ENCODE results near the gene SLC46A1.

Gene SLC46A1

GRCh38 chr17:28407130-28407973, 1.3 kb upstream of the SLC46A1 start:
- peaks cover 16% of the 10 kb centered on the region for H3K27me3 Mint-ChIP-seq (ENCODE audit: low read depth)
- no peak overlapping the region for H3K27ac Mint-ChIP-seq
- H3K4me3 Mint-ChIP-seq = peak overlapping the region; percentile 70 to 83 (median 80)

DNA sequence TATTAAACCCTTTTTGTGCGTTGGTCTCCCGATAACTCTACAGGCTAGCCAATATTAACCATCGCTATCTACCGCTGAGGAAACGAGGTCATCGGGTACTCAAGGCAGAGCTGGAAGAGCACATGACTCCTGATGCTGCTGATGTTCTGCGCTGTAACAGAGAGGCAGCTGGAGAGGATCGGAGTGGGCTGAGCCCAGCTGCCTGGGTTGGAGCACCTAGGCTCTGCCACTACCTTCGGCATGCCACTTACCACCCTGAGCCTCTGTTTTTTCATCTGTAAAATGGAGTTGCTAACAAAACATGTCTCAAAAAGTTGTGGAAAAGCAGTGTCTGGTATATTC, 432 bp upstream of the SLC46A1 start:
- peaks cover 5% of the 10 kb centered on the region for H3K4me1 Mint-ChIP-seq
- peaks cover 11% of the 10 kb centered on the region for H3K36me3 Mint-ChIP-seq (ENCODE audit: low read depth)
- H3K27ac Mint-ChIP-seq = peak overlapping the region in 1 of 3 experiments; percentile 54
- no peak for TF ChIP-seq CTCF (IDR thresholded peaks at IDR 0.05; ENCODE audit: unreplicated experiment in 3 of 3)
- H3K9me3 Mint-ChIP-seq = no peaks in the 10 kb centered on the region
- peaks cover 8% of the 10 kb centered on the region for H3K27me3 Mint-ChIP-seq (ENCODE audit: low read depth)
- peak overlapping the region; percentile 83 to 87 (median 85) for H3K4me3 Mint-ChIP-seq

More at GRCh38 chr17:28407130-28407973, 1.3 kb upstream of the SLC46A1 start:
- peaks cover 5% of the 10 kb centered on the region for H3K4me1 Mint-ChIP-seq
- H3K36me3 Mint-ChIP-seq (ENCODE audit: low read depth) = peaks cover 7% of the 10 kb centered on the region
- TF ChIP-seq CTCF (IDR thresholded peaks at IDR 0.05; ENCODE audit: unreplicated experiment in 3 of 3) = peak in 1 of 3 experiments; percentile 13
- no peaks in the 10 kb centered on the region for H3K9me3 Mint-ChIP-seq

GRCh38 chr17:28404812-28405570, 1.0 kb downstream of the SLC46A1 start:
- H3K36me3 Mint-ChIP-seq (ENCODE audit: low read depth) = peaks cover 11% of the 10 kb centered on the region
- peak overlapping the region; percentile 83 to 92 (median 90) for H3K4me3 Mint-ChIP-seq
- no peaks in the 10 kb centered on the region for H3K9me3 Mint-ChIP-seq
- peaks cover 5% of the 10 kb centered on the region for H3K4me1 Mint-ChIP-seq
- no peak for TF ChIP-seq CTCF (IDR thresholded peaks at IDR 0.05; ENCODE audit: unreplicated experiment in 3 of 3)
- H3K27ac Mint-ChIP-seq = peak overlapping the region in 2 of 3 experiments; percentile 48 to 67
- peaks cover under 1% of the 10 kb centered on the region for H3K27me3 Mint-ChIP-seq (ENCODE audit: low read depth)

DNA sequence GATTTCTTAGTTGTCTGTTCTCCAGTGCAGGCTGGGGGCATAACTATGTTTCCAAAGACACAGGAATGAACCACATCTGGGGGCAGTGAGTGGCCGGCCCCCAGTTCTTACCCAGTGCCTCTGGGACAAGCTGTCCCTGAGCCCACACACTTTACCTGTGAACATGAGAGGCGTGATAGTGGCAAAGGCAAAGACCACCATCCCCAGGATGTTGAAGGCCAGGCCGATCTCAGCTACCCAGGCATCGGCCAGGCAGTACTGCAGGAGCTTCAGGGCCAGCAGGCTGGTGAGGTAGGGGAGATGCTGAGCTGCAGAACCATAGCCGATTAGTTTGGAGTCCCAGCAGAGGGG, 1.6 kb downstream of the SLC46A1 start:
- Mint-ChIP-seq H3K36me3 (ENCODE audit: low read depth) (peaks cover 11% of the 10 kb centered on the region), H3K4me1 (peaks cover 5% of the 10 kb centered on the region), H3K27ac (no peak overlapping the region), H3K4me3 (peak overlapping the region; percentile 83 to 92 (median 90)), H3K9me3 (no peaks in the 10 kb centered on the region), H3K27me3 (ENCODE audit: low read depth) (no peaks in the 10 kb centered on the region)
- TF ChIP-seq CTCF (IDR thresholded peaks at IDR 0.05; ENCODE audit: unreplicated experiment in 3 of 3) = no peak

DNA sequence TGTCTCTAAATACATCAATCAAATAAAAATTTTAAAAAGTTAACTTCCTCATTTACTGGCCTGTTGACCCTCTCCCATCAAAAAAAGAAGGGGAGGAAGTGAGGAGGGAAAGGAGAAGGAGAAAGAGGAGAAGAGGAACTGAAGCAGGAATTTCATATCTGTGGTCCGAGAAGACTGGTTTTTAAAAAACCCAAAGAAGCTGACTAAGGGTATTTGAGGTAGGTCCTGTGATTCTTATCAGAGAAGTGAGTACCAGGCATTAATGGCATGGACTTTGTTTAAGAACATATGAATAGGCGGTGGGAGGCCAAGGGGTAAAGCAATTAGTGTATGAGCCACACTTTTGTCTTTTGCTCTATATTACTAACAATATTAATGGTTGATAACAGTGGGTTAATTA, 2.0 kb downstream of the SLC46A1 start:
- Mint-ChIP-seq H3K36me3 (ENCODE audit: low read depth) (peaks cover 11% of the 10 kb centered on the region), H3K27ac (no peak overlapping the region), H3K4me3 (peak overlapping the region; percentile 83 to 92 (median 90)), H3K4me1 (peaks cover 5% of the 10 kb centered on the region), H3K9me3 (no peaks in the 10 kb centered on the region), H3K27me3 (ENCODE audit: low read depth) (no peaks in the 10 kb centered on the region)
- TF ChIP-seq CTCF (IDR thresholded peaks at IDR 0.05; ENCODE audit: unreplicated experiment in 3 of 3) = no peak

Data from nephron (organoid).